H1 (cell line): Measurements from ENCODE around the gene PIK3R5. TPM values are rescaled to one million over a fixed set of nuclear protein-coding genes. Genes with fewer than 3 reads are reported as not detected.

ENCODE experiments used
- CTCF ChIA-PET: fragments of 300-600 bp; sonication (Branson Sonifier 250); formaldehyde crosslinking; loops from one replicate; lab custom pipeline; 2021; ENCODE audit not compliant: partially characterized antibody; lab: Charles Lee
- POLR2A ChIA-PET: fragments of 300-600 bp; sonication (Branson Sonifier 250); formaldehyde crosslinking; loops from one replicate; lab custom pipeline; 2021; ENCODE audit warnings: inconsistent platforms; ENCODE audit not compliant: partially characterized antibody; lab: Charles Lee
- DNase-seq, 2 experiments: peaks; one replicate each; pipeline versions ENCODE4 v3.0.0 to v3.0.0-alpha.2; 2010 to 2022; ENCODE audit warnings: low spot score in 2 of 2, low read depth in 1 of 2, mixed read lengths in 1 of 2
- FAIRE-seq: peaks from 2 replicates; lab custom pipeline; 2011; peaks lifted over from hg19 to GRCh38; lab: Jason Lieb, UNC
- H2AFZ ChIP-seq: 2 replicates; pipeline ENCODE4 v1.8.1; 2012; ENCODE audit warnings: low read length, inconsistent platforms
- H2AK5ac ChIP-seq: 2 replicates; pipeline ENCODE4 v1.6.1; 2013; ENCODE audit warnings: low read depth, low read length
- H2BK120ac ChIP-seq: replicated peaks from 2 replicates; pipeline ENCODE3; 2013; ENCODE audit warnings: low read depth, low read length, inconsistent platforms
- H2BK12ac ChIP-seq: 2 replicates; pipeline ENCODE4 v1.6.1; 2013; ENCODE audit warnings: low read depth, low read length
- H2BK15ac ChIP-seq: 2 replicates; pipeline ENCODE4 v1.6.1; 2013; ENCODE audit warnings: low read length
- H2BK20ac ChIP-seq: 2 replicates; pipeline ENCODE4 v1.6.1; 2013; ENCODE audit warnings: low read length
- H2BK5ac ChIP-seq: 2 replicates; pipeline ENCODE4 v1.6.1; 2013; ENCODE audit warnings: low read depth, low read length
- H3K14ac ChIP-seq: 2 replicates; pipeline ENCODE4 v1.6.1; 2013; ENCODE audit warnings: inconsistent platforms; ENCODE audit not compliant: insufficient read length
- H3K18ac ChIP-seq: 2 replicates; pipeline ENCODE4 v1.6.1; 2013; ENCODE audit warnings: low read length; ENCODE audit errors: extremely low read depth
- H3K23ac ChIP-seq: 2 replicates; pipeline ENCODE4 v1.6.1; 2013; ENCODE audit warnings: inconsistent platforms; ENCODE audit not compliant: insufficient read length
- H3K23me2 ChIP-seq: 2 replicates; pipeline ENCODE4 v1.6.1; 2013; ENCODE audit warnings: low read depth, low read length
- H3K27ac ChIP-seq: 2 replicates; pipeline ENCODE4 v1.6.1; 2011; ENCODE audit warnings: low read depth, low read length, inconsistent platforms
- H3K27me3 ChIP-seq, 4 experiments: replicated peaks in 1 of 4; 1 replicate in 1 of 4; 2 replicates in 3 of 4; pipeline versions ENCODE4 v1.6.1 to v1.8.1; 2011 to 2013; ENCODE audit warnings: low read length in 3 of 4, mild to moderate bottlenecking in 3 of 4, inconsistent platforms in 2 of 4, mixed read lengths in 2 of 4, moderate library complexity in 1 of 4; ENCODE audit not compliant: control insufficient read depth in 3 of 4, insufficient read depth in 3 of 4; ENCODE audit errors: extremely low read depth in 1 of 4
- H3K36me3 ChIP-seq, 4 experiments: 2 replicates each; pipeline versions ENCODE4 v1.6.1 to v1.8.1; 2011 to 2013; ENCODE audit warnings: mild to moderate bottlenecking in 4 of 4, low read length in 3 of 4, moderate library complexity in 2 of 4, control low read depth in 1 of 4, inconsistent platforms in 1 of 4; ENCODE audit not compliant: insufficient read depth in 4 of 4, control insufficient read depth in 2 of 4
- H3K4ac ChIP-seq: replicated peaks from 2 replicates; pipeline ENCODE3; 2013; ENCODE audit warnings: low read length, low read depth, mixed read lengths, inconsistent platforms; ENCODE audit not compliant: insufficient read length
- H3K4me1 ChIP-seq, 4 experiments: replicated peaks in 1 of 4; 1 replicate in 1 of 4; 2 replicates in 3 of 4; pipeline versions ENCODE4 v1.6.1 to v1.8.1; 2011 to 2013; ENCODE audit warnings: low read length in 3 of 4, inconsistent platforms in 2 of 4, mixed read lengths in 1 of 4; ENCODE audit not compliant: insufficient read depth in 4 of 4, control insufficient read depth in 3 of 4
- H3K4me2 ChIP-seq, 2 experiments: 2 replicates each; pipeline versions ENCODE4 v1.6.1 to v1.8.1; 2011 to 2013; ENCODE audit warnings: low read depth in 2 of 2, low read length in 2 of 2, control low read depth in 1 of 2, inconsistent platforms in 1 of 2, mild to moderate bottlenecking in 1 of 2; ENCODE audit not compliant: insufficient read depth in 1 of 2
- H3K4me3 ChIP-seq, 4 experiments: fragments of 200-600, 300-600 bp in 1 of 4; sonication (generic), shearing (Covaris generic), sonication (Bioruptor Twin) in 1 of 4; 2 replicates each; pipeline versions ENCODE4 v1.5.1 to v1.8.1; 2011 to 2016; ENCODE audit warnings: low read length in 4 of 4, low read depth in 3 of 4, control low read depth in 2 of 4, inconsistent platforms in 2 of 4, mild to moderate bottlenecking in 2 of 4, mixed read lengths in 1 of 4, moderate library complexity in 1 of 4; ENCODE audit not compliant: insufficient read depth in 2 of 4; ENCODE audit errors: extremely low read depth in 1 of 4
- H3K56ac ChIP-seq: replicated peaks from 2 replicates; pipeline ENCODE3; 2013; ENCODE audit warnings: low read depth, mild to moderate bottlenecking, mixed read lengths, low read length, inconsistent platforms; ENCODE audit not compliant: insufficient read length
- H3K79me1 ChIP-seq: 2 replicates; pipeline ENCODE4 v1.6.1; 2013; ENCODE audit warnings: low read depth, low read length, control low read depth
- H3K79me2 ChIP-seq, 2 experiments: 2 replicates each; pipeline versions ENCODE4 v1.6.1 to v1.8.1; 2012 to 2013; ENCODE audit warnings: low read length in 2 of 2, mild to moderate bottlenecking in 2 of 2, inconsistent platforms in 1 of 2; ENCODE audit not compliant: insufficient read depth in 2 of 2, control insufficient read depth in 1 of 2
- H3K9ac ChIP-seq, 4 experiments: replicated peaks in 1 of 4; 1 replicate in 1 of 4; 2 replicates in 3 of 4; pipeline versions ENCODE4 v1.6.1 to v1.8.1; 2011 to 2013; ENCODE audit warnings: low read depth in 3 of 4, low read length in 3 of 4, control low read depth in 2 of 4, mild to moderate bottlenecking in 2 of 4, moderate library complexity in 2 of 4, inconsistent platforms in 1 of 4; ENCODE audit errors: extremely low read depth in 1 of 4
- H3K9me3 ChIP-seq, 2 experiments: 2 replicates each; pipeline versions ENCODE4 v1.6.1 to v1.8.1; 2012 to 2013; ENCODE audit warnings: mild to moderate bottlenecking in 2 of 2, moderate library complexity in 2 of 2, control low read depth in 1 of 2, inconsistent platforms in 1 of 2, low read depth in 1 of 2, low read length in 1 of 2, mixed read lengths in 1 of 2; ENCODE audit not compliant: insufficient read depth in 2 of 2
- H4K20me1 ChIP-seq, 2 experiments: replicated peaks in 1 of 2; 2 replicates each; pipeline versions ENCODE3 to v1.8.1; 2011 to 2013; ENCODE audit warnings: inconsistent platforms in 2 of 2, low read length in 2 of 2, mild to moderate bottlenecking in 1 of 2; ENCODE audit not compliant: insufficient read depth in 2 of 2, control insufficient read depth in 1 of 2
- H4K5ac ChIP-seq: 2 replicates; pipeline ENCODE4 v1.6.1; 2013; ENCODE audit warnings: low read length, low read depth, mixed read lengths, inconsistent platforms; ENCODE audit not compliant: insufficient read length
- H4K8ac ChIP-seq: 2 replicates; pipeline ENCODE4 v1.8.0; 2013; ENCODE audit warnings: mild to moderate bottlenecking, moderate library complexity, low read length, inconsistent platforms; ENCODE audit not compliant: insufficient read depth; ENCODE audit errors: extremely low read depth
- H4K91ac ChIP-seq: replicated peaks from 2 replicates; pipeline ENCODE3; 2013; ENCODE audit warnings: low read length, mixed read lengths, inconsistent platforms; ENCODE audit not compliant: insufficient read length
- ATF2 ChIP-seq: IDR thresholded peaks from 2 replicates; pipeline ENCODE4 v1.6.1; 2012; ENCODE audit warnings: low read length, inconsistent platforms
- EZH2 ChIP-seq: fragments of 200-600 bp; sonication (generic); IDR thresholded peaks from 2 replicates; pipeline ENCODE4 v1.7.1; 2012; ENCODE audit warnings: low read depth, mild to moderate bottlenecking, moderate library complexity, low read length, inconsistent platforms; ENCODE audit not compliant: severe bottlenecking
- FOSL1 ChIP-seq: IDR thresholded peaks from 2 replicates; pipeline ENCODE4 v1.6.1; 2011; ENCODE audit warnings: mild to moderate bottlenecking, low read depth, low read length, moderate library complexity; ENCODE audit not compliant: insufficient read depth
- KDM5A ChIP-seq: fragments of 200-600 bp; IDR thresholded peaks from 2 replicates; pipeline ENCODE4 v1.7.1; 2012; ENCODE audit warnings: mild to moderate bottlenecking, low read length, inconsistent platforms, mixed read lengths
- SUZ12 ChIP-seq: fragments of 200-600 bp; sonication (generic); IDR thresholded peaks from 2 replicates; pipeline ENCODE4 v1.6.1; 2012; ENCODE audit warnings: mild to moderate bottlenecking, inconsistent platforms, low read length, moderate library complexity, mixed read lengths
- USF2 ChIP-seq: IDR thresholded peaks from 2 replicates; pipeline ENCODE4 v1.6.1; 2011; ENCODE audit warnings: low read length, improper control_type of control experiment
- WGBS, 2 experiments: shearing (Covaris generic) in 1 of 2; methylation state at CpG; one replicate each; pipeline versions ENCODE4 v1.1.6 to v1.1.7; 2013 to 2015; ENCODE audit warnings: low lambda C conversion rate in 2 of 2, mixed read lengths in 2 of 2, inconsistent platforms in 1 of 2, low coverage in 1 of 2, missing lambda C conversion rate in 1 of 2; ENCODE audit not compliant: insufficient replicate concordance in 2 of 2, insufficient coverage in 1 of 2, insufficient read length in 1 of 2; ENCODE audit errors: extremely low coverage in 1 of 2, missing lambda C conversion rate in 1 of 2; 5-methylcytosine and 5-hydroxymethylcytosine counted together
- polyA plus RNA-seq, 7 experiments: library from polyadenylated mRNA; depleted of rRNA in 3 of 7; stranded (reverse) in 5 of 7; unstranded in 2 of 7; fragments of >200 nt in 5 of 7; fragments of 200-250 nt in 2 of 7; gene quantifications; 1 replicate in 5 of 7; 2 replicates in 1 of 7; 4 replicates in 1 of 7; pipeline versions ENCODE4 v1.2.1 to v1.2.3, GENCODE V29; 2011 to 2013; ENCODE audit warnings: missing spikeins in 2 of 7, mixed read lengths in 2 of 7
- total RNA-seq: library from RNA; stranded (reverse); fragmentation: NEBNext Ultra II Directional; extraction: Animal tissue kit (Norgen Biotek cat#: 25700); gene quantifications from 2 replicates; pipeline ENCODE4 v1.2.1, GENCODE V29; 2021

Gene PIK3R5
- total and polyA plus RNA-seq, 2 of the 8 experiments (the other 6 are each of a cell fraction or from before 2014, with no cell fraction given) = 2.7 to 4.3 TPM

- Histone ChIP-seq H2BK12ac (0 out of 2 replicates have a peak overlapping the region, but pooled peaks have one; percentile 50), H3K27me3 (no peaks in the 10 kb centered on the region), H2BK20ac (no peak overlapping the region; the same call in 1 of the 2 replicates), H3K56ac (no peak overlapping the region), H3K14ac (no peak overlapping the region), H3K9me3 (no peaks in the 10 kb centered on the region), H3K4ac (no peak overlapping the region), H4K20me1 (no peaks in the 10 kb centered on the region), H2AFZ (no peak overlapping the region), H2AK5ac (no peak overlapping the region), H3K4me2 (no peak overlapping the region), H2BK5ac (no peak overlapping the region), H3K18ac (0 out of 2 replicates have a peak overlapping the region, but pooled peaks have one; percentile 9), H4K5ac (no peak overlapping the region), H2BK15ac (no peak overlapping the region), H3K79me2 (no peaks in the 10 kb centered on the region), H3K23ac (no peak overlapping the region), H3K79me1 (no peaks in the 10 kb centered on the region), H3K9ac (no peak overlapping the region), H4K91ac (no peak overlapping the region), H3K4me1 (peaks cover 2 to 6% (median 6%) of the 10 kb centered on the region in 4 experiments; a peak in 5 of 7 replicates), H3K36me3 (no peaks in the 10 kb centered on the region), H4K8ac (no peak overlapping the region), H3K23me2 (no peaks in the 10 kb centered on the region), H3K27ac (no peak overlapping the region), H3K4me3 (no peak overlapping the region), H2BK120ac (no peak overlapping the region)
- ChIA-PET POLR2A (interaction anchor here (1.0 kb wide), 1 partner anchor 17 kb away, joined by 3 read pairs; no protein-coding TSS in a partner anchor), CTCF (interaction anchor here (0.7 to 2.1 kb wide), 3 partner anchors 8 to 58 kb away, joined by 3 to 5 read pairs (median 4); no protein-coding TSS in a partner anchor)
- WGBS, 2 experiments = 83% methylated on average over 11 of the region's 12 CpGs; no CpG with 5 or more reads in 1 of the 2 experiments
- DNase-seq (no peak), FAIRE-seq (peak; percentile 32)
- TF ChIP-seq FOSL1 (no peak), ATF2 (no peak), USF2 (no peak), SUZ12 (no peak), KDM5A (no peak), EZH2 (no peak)
Observed at GRCh38 chr17:8939496-8940334, 25.8 kb downstream of the PIK3R5 start.
